NCI-H2196 (cell line): ENCODE results near the gene CCR8.
A peak's percentile ranks its signal among the peaks of the same experiment; 100 is the strongest.
"Not testable (repeated sequence)": the region's sequence is repeated elsewhere in the genome, so short reads cannot be mapped to it uniquely, and the experiment has no call there.

Experiments used
- DNase-seq: peaks from one replicate; lab custom pipeline; 2025; ENCODE audit not compliant: unreplicated experiment; lab: John Stamatoyannopoulos, UW

Gene CCR8

GRCh38 chr3:39346785-39347585 is 17.5 kb downstream of the CCR8 start:
- DNase-seq: no peak

- DNase-seq: no peak
These were observed 18.0 kb downstream of the CCR8 start for GRCh38 chr3:39347586-39347876.

GRCh38 chr3:39349080-39349479 is 19.6 kb downstream of the CCR8 start:
- peak; percentile 39 for DNase-seq

GRCh38 chr3:39350714-39351113 is 21.2 kb downstream of the CCR8 start:
- no peak for DNase-seq

GRCh38 chr3:39351134-39351533 is 21.6 kb downstream of the CCR8 start:
- DNase-seq: not testable (repeated sequence)

GRCh38 chr3:39353168-39353927 is 23.8 kb downstream of the CCR8 start:
- not testable (repeated sequence) for DNase-seq

- no peak for DNase-seq
These were observed 28.8 kb downstream of the CCR8 start for GRCh38 chr3:39358333-39358732.

GRCh38 chr3:39361252-39361927 is 31.9 kb downstream of the CCR8 start:
- DNase-seq: no peak

GRCh38 chr3:39362192-39362591 is 32.7 kb downstream of the CCR8 start:
- peak; percentile 45 for DNase-seq

GRCh38 chr3:39362812-39363211 is 33.3 kb downstream of the CCR8 start:
- DNase-seq: peak; percentile 18

GRCh38 chr3:39370450-39370849 is 40.9 kb downstream of the CCR8 start:
- DNase-seq: not testable (repeated sequence)

- no peak for DNase-seq
These were observed 43.3 kb downstream of the CCR8 start for GRCh38 chr3:39372833-39373232.

- DNase-seq: no peak
These were observed 47.6 kb downstream of the CCR8 start for GRCh38 chr3:39376959-39377634.

GRCh38 chr3:39378088-39378487 is 48.6 kb downstream of the CCR8 start:
- no peak for DNase-seq

- DNase-seq: no peak
These were observed 49.7 kb downstream of the CCR8 start for GRCh38 chr3:39378957-39379777.

GRCh38 chr3:39379778-39380155 is 50.3 kb downstream of the CCR8 start:
- no peak for DNase-seq

- no peak for DNase-seq
These were observed 51.9 kb downstream of the CCR8 start for GRCh38 chr3:39381432-39381831.
